SK-MEL-5 (cell line): ENCODE measurements around the gene PDXK. TPM values are rescaled to one million over a fixed set of nuclear protein-coding genes. Genes with fewer than 3 reads are reported as not detected.
"Not testable (repeated sequence)": the region's sequence is repeated elsewhere in the genome, so short reads cannot be mapped to it uniquely, and the experiment has no call there.

Experiments
- DNase-seq: peaks from one replicate; pipeline ENCODE4 v3.0.0-alpha.2; 2016; ENCODE audit warnings: low read depth, low spot score
- in situ Hi-C: cut with HindIII; loops from 2 replicates; pipeline ENCODE4 v1.10.0; 2016; ENCODE audit warnings: low sequenced_read_pairs, high pct_unique_total_duplicates, low pct_unique_long_range_greater_than_20kb
- polyA plus RNA-seq, 2 experiments: library from polyadenylated mRNA; depleted of rRNA; stranded (reverse); fragments of >200 nt; gene quantifications; 2 replicates each; pipeline ENCODE4 v1.2.3, GENCODE V29; 2015
- total RNA-seq: library from RNA; depleted of rRNA; stranded (reverse); fragments of >200 nt; shearing (Covaris generic); gene quantifications from 2 replicates; pipeline ENCODE4 v1.2.3, GENCODE V29; 2014; rRNA removed

The PDXK gene
- total RNA-seq, result 63.5 and 69.9 TPM in 2 replicates
- polyA plus RNA-seq (2015; cell fraction: cytosol; rRNA removed), result 48.4 and 50.3 TPM in 2 replicates
- 31.1 and 42.1 TPM in 2 replicates for polyA plus RNA-seq (2015; cell fraction: nucleus; rRNA removed)

DNA sequence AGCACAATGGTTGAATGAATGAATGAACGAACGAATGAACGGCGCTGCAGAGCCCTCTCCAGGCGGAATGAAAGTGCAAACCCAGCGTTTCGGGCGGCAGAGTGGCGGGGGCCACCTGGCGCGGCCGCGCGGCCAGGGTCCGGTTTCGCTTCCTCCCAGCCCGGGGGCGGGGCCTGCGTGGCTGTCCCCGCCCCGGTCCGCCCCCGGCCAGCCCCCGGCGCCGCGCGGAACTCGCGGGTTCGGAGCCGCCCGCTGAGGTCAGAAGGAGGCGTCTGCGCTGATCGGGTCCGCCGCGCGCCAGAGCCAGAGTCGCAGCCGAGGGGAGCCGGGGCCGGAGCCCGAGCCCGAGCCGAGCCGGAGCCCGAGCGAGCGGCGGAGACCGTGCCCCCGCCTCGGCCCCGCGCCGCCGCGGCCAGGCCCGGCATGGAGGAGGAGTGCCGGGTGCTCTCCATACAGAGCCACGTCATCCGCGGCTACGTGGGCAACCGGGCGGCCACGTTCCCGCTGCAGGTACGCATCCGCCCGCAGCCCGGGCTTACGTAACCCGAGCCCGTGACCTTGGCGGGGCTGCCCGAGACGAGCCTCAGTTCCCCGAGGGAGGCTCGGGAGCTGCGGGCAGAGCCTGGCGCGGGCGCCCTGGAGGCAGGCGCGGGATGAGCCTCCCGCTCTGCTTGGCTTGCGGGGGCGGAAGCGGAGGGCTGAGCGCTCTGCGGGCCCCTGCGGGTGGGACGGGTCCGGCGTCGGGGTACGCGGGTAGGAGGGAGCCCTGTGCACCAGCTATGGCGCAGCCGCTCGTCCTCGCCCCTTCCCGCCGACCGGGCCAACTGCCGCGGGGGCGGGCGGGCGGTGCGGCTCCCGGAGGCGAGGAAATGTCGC, at the start of gene PDXK:
TSS of gene PDXK (plus strand) at position 258 of the 876 bp plus-strand sequence. CDS start at position 424, 166 bp downstream.
- in situ Hi-C loops, result no loop called here
- peak; percentile 71 for DNase-seq

DNA sequence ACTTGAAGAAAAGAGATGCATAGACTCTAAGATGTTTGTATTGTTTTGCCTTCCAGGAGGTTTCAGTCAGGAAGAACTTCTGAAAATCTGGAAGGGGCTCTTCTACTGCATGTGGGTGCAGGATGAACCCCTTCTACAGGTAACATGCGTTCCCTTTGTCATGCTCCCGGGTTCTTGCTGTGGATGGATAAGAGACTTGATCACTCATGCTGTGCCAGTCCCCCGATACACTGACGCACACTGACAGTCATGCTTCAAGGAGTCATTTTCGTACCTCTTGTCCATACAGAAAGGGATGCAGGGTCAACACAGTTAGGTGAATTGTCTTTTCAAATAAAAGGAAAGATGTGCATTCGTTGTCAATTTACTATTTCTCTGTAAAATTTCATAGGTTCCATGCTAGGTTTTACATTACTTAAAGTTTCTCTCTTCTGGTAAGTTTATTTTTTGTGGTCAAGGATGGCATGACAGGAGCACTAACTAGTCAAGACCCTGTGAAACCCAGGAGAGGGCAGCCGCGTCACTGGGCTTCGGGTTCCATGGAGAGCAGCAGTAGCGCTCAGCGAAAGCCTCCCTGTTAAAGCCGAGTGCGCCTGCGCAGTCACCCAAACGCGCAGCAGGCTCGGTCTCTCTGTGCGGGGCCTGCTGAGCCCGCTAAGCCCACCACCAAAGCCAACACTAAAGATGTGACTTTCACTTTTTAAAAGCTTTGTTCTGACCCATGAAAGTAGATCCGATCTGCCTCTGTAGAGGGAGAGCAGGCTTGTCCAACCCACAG, 48.9 kb upstream of the PDXK start:
- no peak for DNase-seq
- in situ Hi-C loops, result no loop called here

DNA sequence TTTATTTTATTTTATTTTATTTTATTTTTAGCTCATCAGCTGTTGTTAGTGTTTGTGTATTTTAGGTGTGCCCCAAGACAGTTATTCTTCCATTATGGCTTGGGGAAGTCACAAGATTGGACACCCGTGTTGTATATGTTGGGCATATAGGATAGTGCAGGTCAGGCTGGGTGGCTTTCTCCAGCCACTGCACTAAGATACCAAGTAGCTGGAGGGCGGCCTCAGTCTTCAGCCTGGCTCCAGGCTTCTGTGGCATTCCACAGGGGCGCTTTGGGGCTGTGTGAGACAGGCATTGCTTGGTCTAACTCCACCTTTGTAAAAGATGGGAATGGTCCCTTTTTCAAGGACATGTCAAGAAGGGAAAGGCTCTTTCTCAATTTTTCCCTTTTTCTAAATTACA, 43.1 kb upstream of the PDXK start:
- in situ Hi-C loops, result no loop called here
- no peak for DNase-seq

DNA sequence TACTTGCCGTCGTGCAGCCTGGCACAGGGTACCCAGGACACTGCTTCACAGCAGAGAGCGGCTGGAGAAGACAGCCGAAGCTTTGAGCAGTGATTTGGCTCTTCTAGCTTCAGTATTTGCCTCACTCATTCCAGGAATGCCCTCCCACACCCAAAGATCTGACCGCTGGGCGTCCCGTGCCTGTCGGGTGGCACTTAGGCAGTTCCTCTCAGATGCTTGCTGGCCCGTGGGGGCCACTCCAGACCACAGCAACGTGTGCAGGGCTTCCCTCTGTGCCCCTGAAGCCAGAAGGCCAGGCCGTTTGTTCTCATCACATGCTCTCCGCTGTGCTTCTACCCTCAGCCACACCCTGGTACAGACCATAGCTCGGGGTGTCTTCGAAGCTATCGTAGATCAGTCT, 42.5 kb upstream of the PDXK start:
- peak; percentile 8 for DNase-seq
- in situ Hi-C loops, result no loop called here

DNA sequence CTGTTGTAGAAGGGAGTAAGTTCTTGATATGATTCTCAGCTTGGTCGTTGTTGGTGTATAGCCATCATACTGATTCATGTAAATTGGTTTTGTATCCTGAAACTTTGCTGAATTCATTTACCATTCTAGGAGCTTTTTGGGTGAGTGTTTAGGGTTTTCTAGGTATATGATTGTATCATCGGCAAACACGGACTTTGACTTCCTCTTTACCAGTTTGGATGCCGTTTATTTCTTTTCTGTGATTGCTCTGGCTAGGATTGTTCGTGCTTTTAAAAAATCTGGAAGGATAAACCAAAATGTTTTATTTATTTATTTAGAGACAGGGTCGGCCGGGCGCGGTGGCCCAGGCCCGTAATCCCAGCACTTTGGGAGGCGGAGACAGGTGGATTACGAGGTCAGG, 39.0 kb upstream of the PDXK start:
- no peak for DNase-seq
- in situ Hi-C loops, result no loop called here

DNA sequence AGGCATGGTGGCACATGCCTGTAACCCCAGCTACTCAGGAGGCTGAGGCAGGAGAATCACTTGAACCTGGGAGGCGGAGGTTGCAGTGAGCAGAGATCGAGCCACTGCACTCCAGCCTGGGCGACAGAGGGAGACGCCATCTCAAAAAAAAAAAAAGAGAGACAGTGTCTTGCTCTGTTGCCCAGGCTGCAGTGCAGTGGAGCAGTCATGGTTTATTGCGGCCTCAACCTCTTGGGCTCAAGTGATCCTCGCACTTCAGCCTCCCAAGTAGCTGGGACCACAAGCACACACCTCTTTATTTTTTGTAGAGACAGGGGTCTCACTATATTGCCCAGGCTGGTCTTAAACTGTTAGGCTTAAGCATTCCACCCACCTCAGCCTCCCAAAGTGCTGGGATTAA, 38.5 kb upstream of the PDXK start:
- in situ Hi-C loops, DNase-seq: not testable (repeated sequence)

DNA sequence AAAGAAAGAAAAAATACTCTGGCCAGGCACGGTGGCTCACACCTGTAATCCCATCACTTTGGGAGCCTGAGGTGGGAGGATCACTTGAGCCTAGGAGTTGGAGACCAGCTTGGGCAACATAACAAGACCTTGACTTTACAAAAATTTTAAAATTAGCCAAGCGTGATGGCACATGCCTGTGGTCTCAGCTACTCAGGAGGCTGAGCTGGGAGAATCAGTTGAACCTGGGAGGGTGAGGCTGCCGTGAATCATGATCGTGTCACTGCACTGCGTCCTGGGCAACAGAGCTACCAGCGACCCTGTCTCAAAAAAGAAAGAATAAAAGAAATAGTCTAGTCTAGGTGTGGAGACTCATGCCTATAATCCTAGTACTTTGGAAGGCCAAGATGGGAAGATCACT, 37.3 kb upstream of the PDXK start:
- in situ Hi-C loops, result no loop called here
- DNase-seq, result no peak

DNA sequence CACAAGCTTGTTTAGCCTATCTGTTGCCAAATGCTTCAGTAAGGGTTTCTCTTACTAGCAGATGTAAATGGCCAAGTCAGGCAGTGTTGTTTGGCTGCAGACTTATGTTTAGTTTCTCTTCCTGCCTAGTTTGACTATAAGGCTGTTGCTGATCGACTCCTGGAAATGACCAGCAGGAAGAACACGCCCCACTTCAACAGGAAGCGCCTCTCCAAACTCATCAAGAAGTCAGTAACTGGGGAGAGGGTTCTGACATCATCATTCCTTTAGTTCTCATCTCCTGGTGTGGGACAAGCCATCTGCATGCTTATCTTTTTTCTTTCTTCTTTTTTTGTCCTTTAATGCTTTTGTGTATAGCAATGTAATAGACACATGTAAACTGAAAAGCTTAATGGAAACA, 34.5 kb upstream of the PDXK start:
- in situ Hi-C loops, result no loop called here

DNA sequence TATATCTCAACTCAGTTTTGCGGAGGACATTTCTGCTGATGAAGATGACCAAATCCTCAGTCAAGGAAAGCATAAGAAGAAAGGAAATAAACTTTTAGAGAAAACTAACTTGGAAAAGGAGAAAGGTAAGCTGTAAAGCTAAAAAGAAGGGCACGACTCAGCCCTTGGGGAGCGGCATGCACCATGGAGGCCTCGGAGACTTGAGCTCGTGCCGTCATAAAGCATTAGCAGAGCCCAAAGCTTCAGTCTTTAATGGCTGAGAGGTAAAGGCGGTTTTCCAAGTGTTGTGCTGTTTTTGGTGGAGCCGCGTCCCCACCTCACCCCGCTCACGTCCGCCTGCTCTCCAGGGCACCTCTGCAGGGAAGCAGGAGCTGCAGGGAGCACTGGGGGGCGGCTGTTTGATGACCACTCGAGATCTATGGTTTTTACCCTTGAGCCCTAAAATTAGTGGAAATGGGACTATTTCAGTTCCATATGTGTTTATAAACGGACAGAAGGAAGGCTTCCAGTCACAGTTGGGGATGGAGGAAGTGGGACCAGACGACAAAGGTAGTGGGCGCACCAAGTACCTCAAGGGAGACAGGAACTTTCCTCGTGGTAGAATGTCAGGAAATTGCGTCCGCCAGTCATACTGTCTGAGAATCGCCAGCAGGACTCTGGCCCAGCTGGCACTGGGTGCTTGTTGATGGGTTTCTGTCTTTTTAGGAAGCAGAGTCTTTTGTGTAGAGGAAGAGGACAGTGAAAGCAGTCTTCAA, 31.9 kb upstream of the PDXK start:
- DNase-seq, result no peak
- in situ Hi-C loops, result no loop called here

More for the DNA sequence above, 34.5 kb upstream of the PDXK start:
- DNase-seq, result no peak

DNA sequence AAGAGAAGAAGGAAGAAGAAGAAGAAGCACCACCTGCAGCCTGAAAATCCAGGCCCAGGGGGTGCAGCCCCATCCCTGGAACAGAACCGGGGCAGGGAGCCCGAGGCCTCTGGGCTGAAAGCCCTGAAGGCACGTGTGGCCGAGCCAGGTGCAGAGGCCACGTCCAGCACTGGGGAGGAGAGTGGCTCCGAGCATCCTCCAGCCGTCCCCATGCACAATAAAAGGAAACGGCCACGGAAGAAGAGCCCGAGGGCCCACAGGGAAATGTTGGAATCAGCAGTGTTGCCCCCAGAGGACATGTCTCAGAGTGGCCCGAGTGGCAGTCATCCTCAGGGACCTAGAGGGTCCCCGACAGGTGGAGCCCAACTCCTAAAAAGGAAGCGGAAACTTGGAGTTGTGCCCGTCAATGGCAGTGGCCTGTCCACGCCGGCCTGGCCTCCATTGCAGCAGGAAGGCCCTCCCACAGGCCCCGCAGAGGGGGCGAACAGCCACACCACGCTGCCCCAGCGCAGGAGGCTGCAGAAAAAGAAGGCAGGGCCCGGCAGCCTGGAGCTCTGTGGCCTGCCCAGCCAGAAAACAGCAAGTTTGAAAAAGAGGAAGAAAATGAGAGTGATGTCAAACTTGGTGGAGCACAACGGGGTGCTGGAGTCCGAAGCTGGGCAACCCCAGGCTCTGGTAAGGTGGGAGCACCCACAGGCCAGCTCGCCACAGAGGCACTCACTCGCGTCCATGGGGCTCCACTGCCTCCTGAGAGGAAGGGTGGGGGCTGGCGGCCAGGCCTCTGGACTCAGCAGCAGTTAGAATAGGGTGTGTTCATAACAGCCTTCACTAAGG, 31.1 kb upstream of the PDXK start:
- DNase-seq, result no peak
- in situ Hi-C loops, result no loop called here

DNA sequence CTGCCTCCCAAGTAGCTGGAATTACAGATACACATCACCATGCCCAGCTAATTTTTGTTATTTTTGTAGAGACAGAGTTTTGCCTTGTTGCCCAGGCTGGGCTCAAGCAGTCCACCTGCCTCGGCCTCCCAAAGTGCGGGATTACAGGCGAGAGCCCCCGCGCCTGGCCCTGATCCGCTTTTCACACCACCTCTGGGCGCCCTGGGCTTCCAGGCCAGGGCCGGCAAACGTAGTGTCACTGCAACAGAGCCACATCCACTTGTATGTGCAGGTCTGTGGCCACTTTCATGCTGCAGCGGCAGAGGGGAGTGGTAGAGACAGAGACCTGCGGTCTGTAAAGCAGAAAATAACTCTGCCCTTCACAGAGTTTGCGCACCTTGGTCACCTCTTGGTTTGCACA, 30.0 kb upstream of the PDXK start:
- in situ Hi-C loops, result no loop called here
- no peak for DNase-seq

DNA sequence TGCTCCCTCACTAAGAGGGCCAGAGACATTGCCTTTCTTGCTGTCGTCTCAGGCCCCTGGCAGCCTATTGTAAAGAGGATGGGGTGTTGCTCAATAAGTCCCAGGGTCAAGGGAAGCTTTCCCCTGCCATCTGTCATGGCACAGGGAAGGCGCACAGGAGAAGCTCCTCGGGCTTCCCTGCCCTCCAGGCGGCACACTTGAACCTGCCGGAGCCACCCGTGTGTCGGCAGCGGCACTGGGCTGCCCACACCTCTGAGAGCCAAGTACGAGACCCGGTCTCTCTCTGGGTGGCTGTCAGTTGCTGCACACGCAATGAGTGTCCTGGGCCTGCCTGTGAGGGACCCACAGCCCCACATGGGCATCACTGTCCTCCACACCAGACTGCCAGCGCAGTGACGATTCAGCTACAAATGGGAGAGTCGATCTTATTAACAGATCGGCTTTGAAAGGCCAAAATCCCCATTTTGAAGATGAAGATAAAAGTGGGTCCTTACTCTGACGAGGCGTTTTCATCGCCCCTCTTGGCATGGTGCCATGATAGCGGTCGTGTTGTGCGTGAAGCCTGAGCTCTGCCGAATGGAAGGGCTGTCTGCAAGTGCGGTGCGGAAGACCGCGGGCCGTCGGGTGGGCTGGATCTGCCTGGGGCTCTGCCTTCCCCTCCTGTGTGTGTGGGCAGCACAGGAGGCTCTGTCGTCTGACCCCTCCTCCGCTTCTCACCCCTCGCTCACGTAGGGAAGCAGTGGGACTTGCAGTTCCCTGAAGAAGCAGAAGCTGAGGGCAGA, 29.2 kb upstream of the PDXK start:
- DNase-seq, result no peak
- in situ Hi-C loops, result no loop called here

DNA sequence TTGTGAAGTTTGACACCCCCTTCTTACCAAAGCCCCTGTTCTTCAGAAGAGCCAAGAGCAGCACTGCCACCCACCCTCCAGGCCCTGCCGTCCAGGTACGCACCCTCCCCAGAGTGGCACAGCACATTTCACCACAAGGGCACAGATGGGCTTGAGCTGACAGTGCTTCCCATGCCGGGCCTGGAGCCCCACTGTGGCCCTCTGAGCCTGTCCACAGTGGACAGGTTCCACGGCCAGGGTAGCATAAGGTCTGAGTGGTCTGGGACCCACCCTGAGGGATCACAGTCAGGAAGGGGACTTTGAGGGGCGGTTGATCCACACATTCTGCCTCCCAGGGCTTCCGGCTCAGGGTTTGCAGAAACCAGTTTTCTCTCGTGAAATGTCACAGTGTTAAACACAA, 28.6 kb upstream of the PDXK start:
- in situ Hi-C loops, result no loop called here
- no peak for DNase-seq

DNA sequence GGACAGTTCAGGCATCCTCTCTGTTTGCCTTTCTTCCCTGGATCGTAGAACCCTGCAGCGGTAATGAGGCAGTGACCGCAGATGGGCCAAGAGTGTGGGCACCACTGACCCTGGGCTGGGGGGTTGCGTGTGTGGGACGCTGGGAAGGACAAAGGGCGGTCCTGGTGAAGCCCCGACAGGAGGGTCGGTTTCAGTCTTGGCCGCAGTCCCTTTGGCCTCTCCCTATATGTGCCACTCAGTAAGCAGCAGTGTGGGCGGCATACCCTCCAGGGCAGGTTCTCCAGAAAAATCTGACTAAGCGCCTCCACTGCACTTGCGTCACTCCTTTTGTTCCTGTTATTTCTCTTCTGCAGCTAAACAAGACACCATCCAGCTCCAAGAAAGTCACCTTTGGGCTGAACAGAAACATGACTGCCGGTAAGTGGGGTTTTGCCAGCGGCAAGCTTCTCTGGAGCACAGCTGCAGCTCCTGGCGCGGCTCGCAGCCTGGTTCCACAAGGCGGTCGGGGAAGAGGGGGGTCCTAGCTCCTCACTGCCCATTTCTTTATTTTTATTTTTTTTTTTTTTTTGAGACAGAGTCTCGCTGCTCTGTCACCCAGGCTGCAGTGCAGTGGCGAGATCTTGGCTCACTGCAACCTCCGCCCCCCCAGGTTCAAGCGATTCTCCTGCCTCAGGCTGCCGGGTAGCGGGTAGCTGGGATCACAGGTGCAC, 27.7 kb upstream of the PDXK start:
- DNase-seq, result no peak
- in situ Hi-C loops, result no loop called here

DNA sequence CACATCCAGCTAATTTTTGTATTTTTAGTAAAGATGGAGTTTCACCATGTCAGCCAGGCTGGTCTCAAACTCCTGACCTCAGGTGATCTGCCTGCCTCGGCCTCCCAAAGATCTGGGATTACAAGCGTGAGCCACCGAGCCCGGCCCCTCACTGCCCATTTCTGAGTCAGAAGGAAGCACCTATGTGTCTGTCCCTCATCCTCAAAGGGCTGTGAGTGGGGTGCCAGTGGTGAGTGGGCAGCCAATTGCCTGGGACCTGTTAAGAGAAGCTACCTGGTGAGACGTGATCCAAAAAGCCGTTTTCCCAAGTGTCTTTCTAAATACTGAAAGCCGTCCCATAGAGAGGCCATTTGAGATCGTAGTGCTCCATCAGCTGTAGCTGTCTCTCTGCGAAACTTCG, 27.1 kb upstream of the PDXK start:
- DNase-seq, result no peak
- in situ Hi-C loops, result no loop called here

DNA sequence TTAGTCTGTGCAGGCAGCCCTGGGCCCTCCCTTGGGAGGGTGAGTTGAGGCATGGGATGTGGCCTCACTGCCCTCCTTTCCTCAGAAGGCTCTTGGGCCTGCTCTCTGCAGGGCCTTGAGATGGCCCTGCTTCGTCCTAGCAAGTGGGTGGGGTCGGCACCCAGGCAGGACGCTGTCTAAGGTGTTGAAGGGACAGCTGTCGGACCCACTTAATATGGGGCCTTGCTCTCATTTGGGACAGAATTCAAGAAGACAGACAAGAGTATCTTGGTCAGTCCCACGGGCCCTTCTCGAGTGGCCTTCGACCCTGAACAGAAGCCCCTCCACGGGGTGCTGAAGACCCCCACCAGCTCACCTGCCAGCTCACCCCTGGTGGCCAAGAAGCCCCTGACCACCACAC, 26.0 kb upstream of the PDXK start:
- in situ Hi-C loops, result no loop called here
- DNase-seq, result no peak
